CD4-positive, alpha-beta T cell (primary cell): ENCODE data around the gene NKTR. TPM values are rescaled to one million over a fixed set of nuclear protein-coding genes. Genes with fewer than 3 reads are reported as not detected.

ENCODE experiments used
- ATAC-seq: fragments of 200-7000 bp; cut with Tn5 transposase; one replicate; pipeline ENCODE4 v1.10.0; 2022; ENCODE audit warnings: mild to moderate bottlenecking; ENCODE audit not compliant: poor library complexity
- CTCF ChIA-PET: fragments of 350-600 bp; sonication (Branson Sonifier 250); formaldehyde crosslinking; loops from one replicate; lab custom pipeline; 2021; ENCODE audit warnings: antibody characterized with exemption, inconsistent platforms; lab: Charles Lee
- POLR2A ChIA-PET: fragments of 350-600 bp; sonication (Branson Sonifier 250); formaldehyde crosslinking; loops from one replicate; lab custom pipeline; 2021; ENCODE audit warnings: antibody characterized with exemption, inconsistent platforms; lab: Charles Lee
- DNase-seq, 14 experiments: peaks; one replicate each; pipeline ENCODE4 v3.0.0-alpha.2; 2013 to 2020; ENCODE audit warnings: mixed read lengths in 2 of 14
- H3K27ac ChIP-seq, 2 donors: one replicate each; pipeline versions ENCODE4 v1.5.1 to v1.7.0; 2013; ENCODE audit warnings: low read length in 2 of 2, low read depth in 1 of 2, mild to moderate bottlenecking in 1 of 2
- H3K27me3 ChIP-seq, 2 experiments: 1 replicate in 1 of 2; 2 replicates in 1 of 2; pipeline versions ENCODE4 v1.6.1 to v1.7.0; 2013; ENCODE audit warnings: low read length in 2 of 2, control low read depth in 1 of 2, mild to moderate bottlenecking in 1 of 2, moderate library complexity in 1 of 2; ENCODE audit not compliant: insufficient read depth in 2 of 2, control insufficient read depth in 1 of 2
- H3K36me3 ChIP-seq: one replicate; pipeline ENCODE4 v1.6.1; 2013; ENCODE audit warnings: low read length, control low read depth; ENCODE audit not compliant: insufficient read depth
- H3K4me1 ChIP-seq: one replicate; pipeline ENCODE4 v1.6.1; 2013; ENCODE audit warnings: low read length, control low read depth; ENCODE audit not compliant: insufficient read depth
- H3K4me3 ChIP-seq: one replicate; pipeline ENCODE4 v1.5.1; 2013; ENCODE audit warnings: mild to moderate bottlenecking, low read length, moderate library complexity
- H3K9me3 ChIP-seq, 2 experiments: 1 replicate in 1 of 2; 2 replicates in 1 of 2; pipeline versions ENCODE4 v1.6.1 to v1.7.0; 2013; ENCODE audit warnings: low read length in 2 of 2, mild to moderate bottlenecking in 2 of 2, control low read depth in 1 of 2, moderate library complexity in 1 of 2; ENCODE audit not compliant: control insufficient read depth in 1 of 2, insufficient read depth in 1 of 2
- H3K27ac Mint-ChIP-seq: one replicate; pipeline ENCODE4 v1.8.0; 2020; ENCODE audit warnings: mixed read lengths
- H3K27me3 Mint-ChIP-seq: one replicate; pipeline ENCODE4 v1.8.0; 2021; ENCODE audit warnings: mixed read lengths
- H3K36me3 Mint-ChIP-seq: one replicate; pipeline ENCODE4 v1.8.0; 2021; ENCODE audit warnings: low read depth, mixed read lengths
- H3K4me1 Mint-ChIP-seq: one replicate; pipeline ENCODE4 v1.8.0; 2021; ENCODE audit warnings: low read depth, mixed read lengths
- H3K4me3 Mint-ChIP-seq: one replicate; pipeline ENCODE4 v1.8.0; 2020; ENCODE audit warnings: mild to moderate bottlenecking, mixed read lengths
- H3K9me3 Mint-ChIP-seq: one replicate; pipeline ENCODE4 v1.8.0; 2020; ENCODE audit warnings: mixed read lengths
- CTCF ChIP-seq: fragments of 200-600 bp; IDR thresholded peaks from one replicate; pipeline ENCODE4 v1.8.0; 2022; ENCODE audit warnings: antibody characterized with exemption, mild to moderate bottlenecking
- intact Hi-C, 2 experiments: fragments of 100-400 bp; cut with DNase I in 1 of 2; cut with micrococcal nuclease in 1 of 2; formaldehyde crosslinking; loops; one replicate each; pipeline versions ENCODE4 v1.15.1 to v1.9.0; 2023 to 2025; cut with DNase I, micrococcal nuclease
- total RNA-seq, 174 experiments: library from RNA in 2 of 174; stranded (reverse) in 2 of 174; gene quantifications; one replicate each; pipeline ENCODE4 v1.2.3 and lab custom pipeline; 2021 to 2026

Gene NKTR
- total RNA-seq, 2 experiments from 2014 or later, result 236 to 249 TPM

- Histone ChIP-seq H3K27me3 (no peaks in the 10 kb centered on the region), H3K4me1 (peaks cover 22% of the 10 kb centered on the region), H3K9me3 (peaks cover 6 to 13% of the 10 kb centered on the region in 2 experiments), H3K4me3 (peak overlapping the region; percentile 95), H3K36me3 (peaks cover 24% of the 10 kb centered on the region), H3K27ac (peak overlapping the region; percentile 63 to 72)
- Mint-ChIP-seq H3K4me1 (peaks cover 48% of the 10 kb centered on the region), H3K4me3 (peak overlapping the region; percentile 98), H3K9me3 (no peaks in the 10 kb centered on the region), H3K36me3 (peaks cover 61% of the 10 kb centered on the region), H3K27ac (peak overlapping the region; percentile 99), H3K27me3 (no peaks in the 10 kb centered on the region)
- ChIA-PET POLR2A (interaction anchor here (0.7 to 3.1 kb wide), 15 partner anchors 10 to 204 kb away, joined by 3 to 73 read pairs (median 7); partner anchors contain the start of genes SEC22C, SS18L2 and VIPR1), CTCF (interaction anchor here (1.2 to 4.1 kb wide), 5 partner anchors 10 to 99 kb away, joined by 4 to 26 read pairs (median 13); partner anchors contain the start of genes SEC22C, SS18L2 and VIPR1)
- DNase-seq (peak in 12 of 14 experiments; percentile 15 to 73 (median 38)), ATAC-seq (peak; percentile 5)
- no peak for TF ChIP-seq CTCF
- intact Hi-C loops, result loop anchor here (1.0 to 5.0 kb wide), 6 partner anchors 10 to 638 kb away; partner anchors contain the start of genes SS18L2 (in 1 of the 2) and ULK4 (in 1 of the 2)
Observed at GRCh38 chr3:42600958-42601675, 631 bp downstream of the NKTR start.

GRCh38 chr3:42601896-42602581, 1.6 kb downstream of the NKTR start:
- peak overlapping the region; percentile 99 for H3K27ac Mint-ChIP-seq
- DNase-seq (peak in 3 of 14 experiments; percentile 46 to 57 (median 53)), ATAC-seq (no peak)
- Histone ChIP-seq H3K36me3 (peaks cover 24% of the 10 kb centered on the region), H3K9me3 (peaks cover 6 to 13% of the 10 kb centered on the region in 2 experiments), H3K4me3 (peak overlapping the region; percentile 95), H3K27ac (no peak overlapping the region), H3K4me1 (peaks cover 22% of the 10 kb centered on the region), H3K27me3 (no peaks in the 10 kb centered on the region)
- peaks cover 65% of the 10 kb centered on the region for H3K36me3 Mint-ChIP-seq
- intact Hi-C loops, result loop anchor here (1.0 to 5.0 kb wide), 4 partner anchors 35 to 639 kb away; partner anchors contain the start of genes ULK4 (in 1 of the 2) and VIPR1 (in 1 of the 2)
- POLR2A ChIA-PET, result interaction anchor here (0.7 to 3.1 kb wide), 8 partner anchors 9 to 153 kb away, joined by 3 to 73 read pairs (median 12); partner anchors contain the start of genes SEC22C, SS18L2 and VIPR1
- no peaks in the 10 kb centered on the region for H3K27me3 Mint-ChIP-seq
- H3K4me3 Mint-ChIP-seq, result peak overlapping the region; percentile 98
- H3K4me1 Mint-ChIP-seq, result peaks cover 54% of the 10 kb centered on the region
- no peaks in the 10 kb centered on the region for H3K9me3 Mint-ChIP-seq
- peak; percentile 31 for TF ChIP-seq CTCF
- CTCF ChIA-PET, result interaction anchor here (0.6 to 4.1 kb wide), 7 partner anchors 11 to 100 kb away, joined by 3 to 26 read pairs (median 10); partner anchors contain the start of genes SEC22C, SS18L2 and VIPR1

- Histone ChIP-seq H3K9me3 (peaks cover 6 to 13% of the 10 kb centered on the region in 2 experiments), H3K4me3 (no peak overlapping the region), H3K27me3 (no peaks in the 10 kb centered on the region), H3K27ac (no peak overlapping the region), H3K4me1 (peaks cover 24% of the 10 kb centered on the region), H3K36me3 (peaks cover 33% of the 10 kb centered on the region)
- POLR2A ChIA-PET, result interaction anchor here (0.7 to 3.1 kb wide), 4 partner anchors 12 to 153 kb away, joined by 3 to 73 read pairs (median 4); partner anchors contain the start of genes SEC22C and SS18L2
- Mint-ChIP-seq H3K9me3 (no peaks in the 10 kb centered on the region), H3K27ac (no peak overlapping the region), H3K4me3 (no peak overlapping the region), H3K27me3 (no peaks in the 10 kb centered on the region), H3K36me3 (peaks cover 74% of the 10 kb centered on the region), H3K4me1 (peaks cover 61% of the 10 kb centered on the region)
- no peak for TF ChIP-seq CTCF
- CTCF ChIA-PET, result interaction anchor here (1.0 to 4.1 kb wide), 3 partner anchors 10 to 31 kb away, joined by 3 to 26 read pairs (median 20); partner anchors contain the start of gene SEC22C
- ATAC-seq (no peak), DNase-seq (no peak)
- intact Hi-C loops, result loop anchor here in 1 of 2 experiments (1.0 to 5.0 kb wide), 3 partner anchors 34 to 101 kb away; partner anchors contain the start of gene VIPR1
Observed at GRCh38 chr3:42602961-42603360, 2.5 kb downstream of the NKTR start.
